ENCODE results near the gene MINDY1. TPM values are rescaled to one million over a fixed set of nuclear protein-coding genes. Genes with fewer than 3 reads are reported as not detected.

MINDY1 gene
- total RNA-seq, 1 donor from 2014 or later = 8.8 TPM

DNA sequence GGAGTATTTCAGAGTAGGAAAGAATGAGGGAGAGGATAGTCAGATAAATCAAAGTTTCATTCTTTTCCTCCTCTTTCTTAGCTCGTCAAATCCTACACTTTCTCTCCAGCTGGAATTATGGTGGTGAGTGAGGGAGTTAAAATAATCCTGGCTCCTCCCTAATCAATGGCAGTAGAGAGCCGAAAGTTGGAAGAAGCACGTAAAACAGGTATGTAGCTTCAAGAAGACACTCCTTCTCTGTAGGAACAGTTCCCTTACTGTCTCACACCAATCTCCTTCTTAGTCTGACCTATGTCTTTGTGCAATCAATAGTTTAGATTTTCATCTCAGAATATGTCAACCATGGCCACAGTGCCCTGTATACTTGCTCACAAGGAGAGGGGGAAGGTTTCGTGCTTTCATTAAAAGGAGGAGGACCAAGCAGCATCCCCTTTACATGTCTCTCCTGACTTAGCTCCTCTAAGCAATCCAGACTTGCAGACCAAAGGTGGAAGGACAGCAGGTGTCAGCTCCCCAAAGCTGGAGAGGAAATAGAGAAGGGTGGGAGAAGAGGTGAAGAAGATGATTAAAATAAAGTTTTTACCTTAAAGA lies 878 bp downstream of the MINDY1 start:
- peak overlapping the region; percentile 83 for H3K9ac ChIP-seq (ENCODE audit: low read length)
- peak overlapping the region; percentile 64 for H3K4me3 ChIP-seq (ENCODE audit: insufficient read depth, low read depth, low read length)
- no peaks in the 10 kb centered on the region for H3K27me3 ChIP-seq (ENCODE audit: insufficient read depth, low read length)
- Mint-ChIP-seq H3K4me1 (ENCODE audit: low read depth, unreplicated experiment) (peaks cover 37% of the 10 kb centered on the region), H3K27ac (ENCODE audit: unreplicated experiment) (peak overlapping the region; percentile 99), H3K9me3 (ENCODE audit: unreplicated experiment) (no peaks in the 10 kb centered on the region), H3K36me3 (ENCODE audit: low read depth, unreplicated experiment) (peaks cover 5% of the 10 kb centered on the region), H3K27me3 (ENCODE audit: low read depth, unreplicated experiment) (no peaks in the 10 kb centered on the region), H3K4me3 (ENCODE audit: unreplicated experiment) (peak overlapping the region; percentile 89)
- no peaks in the 10 kb centered on the region for H3K36me3 ChIP-seq (ENCODE audit: insufficient read depth, low read length)
- peak overlapping the region; percentile 63 for H3K27ac ChIP-seq (ENCODE audit: low read depth, low read length)
- peaks cover 6% of the 10 kb centered on the region for H3K79me2 ChIP-seq (ENCODE audit: insufficient read depth, low read length)
- peaks cover 47% of the 10 kb centered on the region for H3K4me1 ChIP-seq (ENCODE audit: insufficient read depth, low read length)
- DNase-seq (ENCODE audit: low read depth) (no peak), FAIRE-seq (no peak)
- H4K20me1 ChIP-seq (ENCODE audit: insufficient read depth, low read length) = no peaks in the 10 kb centered on the region
- H3K9me3 ChIP-seq (ENCODE audit: insufficient read depth, low read depth, low read length) = no peaks in the 10 kb centered on the region
- H2AFZ ChIP-seq (ENCODE audit: low read depth, low read length) = peak overlapping the region; percentile 82
- peak overlapping the region; percentile 91 for H3K4me2 ChIP-seq (ENCODE audit: low read length)
- TF ChIP-seq EZH2 (IDR thresholded peaks at IDR 0.05; ENCODE audit: insufficient read depth, low read length) = no peak
- TF ChIP-seq, protein P1, sequence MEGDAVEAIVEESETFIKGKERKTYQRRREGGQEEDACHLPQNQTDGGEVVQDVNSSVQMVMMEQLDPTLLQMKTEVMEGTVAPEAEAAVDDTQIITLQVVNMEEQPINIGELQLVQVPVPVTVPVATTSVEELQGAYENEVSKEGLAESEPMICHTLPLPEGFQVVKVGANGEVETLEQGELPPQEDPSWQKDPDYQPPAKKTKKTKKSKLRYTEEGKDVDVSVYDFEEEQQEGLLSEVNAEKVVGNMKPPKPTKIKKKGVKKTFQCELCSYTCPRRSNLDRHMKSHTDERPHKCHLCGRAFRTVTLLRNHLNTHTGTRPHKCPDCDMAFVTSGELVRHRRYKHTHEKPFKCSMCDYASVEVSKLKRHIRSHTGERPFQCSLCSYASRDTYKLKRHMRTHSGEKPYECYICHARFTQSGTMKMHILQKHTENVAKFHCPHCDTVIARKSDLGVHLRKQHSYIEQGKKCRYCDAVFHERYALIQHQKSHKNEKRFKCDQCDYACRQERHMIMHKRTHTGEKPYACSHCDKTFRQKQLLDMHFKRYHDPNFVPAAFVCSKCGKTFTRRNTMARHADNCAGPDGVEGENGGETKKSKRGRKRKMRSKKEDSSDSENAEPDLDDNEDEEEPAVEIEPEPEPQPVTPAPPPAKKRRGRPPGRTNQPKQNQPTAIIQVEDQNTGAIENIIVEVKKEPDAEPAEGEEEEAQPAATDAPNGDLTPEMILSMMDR (IDR thresholded peaks at IDR 0.05; ENCODE audit: insufficient read depth, low read depth, low read length) = no peak

DNA sequence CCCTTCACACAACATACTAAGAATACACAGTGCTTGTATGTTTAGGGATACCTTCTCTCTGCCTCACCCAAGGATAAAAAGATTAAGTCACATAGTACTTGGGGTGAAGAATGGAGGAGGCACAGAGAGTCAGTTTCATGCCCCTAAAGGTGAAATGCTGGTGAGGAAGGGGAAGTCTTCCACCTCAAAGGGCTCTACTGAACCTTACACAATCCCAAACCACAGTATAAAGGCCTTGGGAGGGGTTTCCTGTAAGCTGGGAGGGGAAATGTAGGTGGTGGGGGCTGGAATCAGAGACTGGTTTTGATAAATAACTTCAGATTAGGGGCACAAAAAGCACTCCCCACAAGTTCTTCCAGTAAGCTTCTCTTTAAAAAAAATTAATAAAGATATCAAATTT lies 3.5 kb downstream of the MINDY1 start:
- H3K4me3 ChIP-seq (ENCODE audit: insufficient read depth, low read depth, low read length) = no peak overlapping the region
- H3K4me1 ChIP-seq (ENCODE audit: insufficient read depth, low read length) = peaks cover 52% of the 10 kb centered on the region
- no peak overlapping the region for H3K9ac ChIP-seq (ENCODE audit: low read length)
- no peak overlapping the region for H3K27ac ChIP-seq (ENCODE audit: low read depth, low read length)
- no peak overlapping the region for H2AFZ ChIP-seq (ENCODE audit: low read depth, low read length)
- no peak for DNase-seq (ENCODE audit: low read depth)
- H3K4me2 ChIP-seq (ENCODE audit: low read length) = no peak overlapping the region
- H3K27me3 Mint-ChIP-seq (ENCODE audit: low read depth, unreplicated experiment) = no peaks in the 10 kb centered on the region
- no peaks in the 10 kb centered on the region for H3K36me3 ChIP-seq (ENCODE audit: insufficient read depth, low read length)
- no peak for FAIRE-seq
- no peak overlapping the region for H3K4me3 Mint-ChIP-seq (ENCODE audit: unreplicated experiment)
- H3K27ac Mint-ChIP-seq (ENCODE audit: unreplicated experiment) = no peak overlapping the region
- no peaks in the 10 kb centered on the region for H3K9me3 ChIP-seq (ENCODE audit: insufficient read depth, low read depth, low read length)
- no peaks in the 10 kb centered on the region for H4K20me1 ChIP-seq (ENCODE audit: insufficient read depth, low read length)
- H3K9me3 Mint-ChIP-seq (ENCODE audit: unreplicated experiment) = no peaks in the 10 kb centered on the region
- H3K79me2 ChIP-seq (ENCODE audit: insufficient read depth, low read length) = peaks cover 3% of the 10 kb centered on the region
- peaks cover 50% of the 10 kb centered on the region for H3K4me1 Mint-ChIP-seq (ENCODE audit: low read depth, unreplicated experiment)
- peaks cover 5% of the 10 kb centered on the region for H3K36me3 Mint-ChIP-seq (ENCODE audit: low read depth, unreplicated experiment)
- no peak for TF ChIP-seq EZH2 (IDR thresholded peaks at IDR 0.05; ENCODE audit: insufficient read depth, low read length)
- TF ChIP-seq, protein P1 (IDR thresholded peaks at IDR 0.05; ENCODE audit: insufficient read depth, low read depth, low read length) = no peak
- H3K27me3 ChIP-seq (ENCODE audit: insufficient read depth, low read length) = no peaks in the 10 kb centered on the region

DNA sequence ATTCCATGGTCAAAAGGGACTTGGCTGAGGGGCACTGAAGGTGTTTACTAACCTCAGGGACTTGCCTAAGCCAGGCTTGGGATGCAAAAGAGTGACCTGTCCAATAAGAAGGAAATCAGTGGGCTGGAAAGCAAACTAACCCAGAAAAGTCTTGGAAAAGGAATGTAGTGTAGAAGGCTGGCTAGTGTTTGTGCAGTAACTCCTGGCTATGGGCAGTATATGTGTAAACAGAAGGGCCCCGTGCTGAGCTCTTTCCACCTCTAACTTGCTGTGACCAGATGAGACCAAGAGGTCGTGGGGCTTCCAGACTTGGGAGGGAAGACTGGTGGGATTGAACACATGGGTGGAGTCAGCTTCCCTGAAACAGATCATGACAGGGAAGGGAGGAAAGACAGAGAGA lies 4.1 kb downstream of the MINDY1 start:
- Mint-ChIP-seq H3K36me3 (ENCODE audit: low read depth, unreplicated experiment) (peaks cover 5% of the 10 kb centered on the region), H3K27me3 (ENCODE audit: low read depth, unreplicated experiment) (no peaks in the 10 kb centered on the region), H3K4me1 (ENCODE audit: low read depth, unreplicated experiment) (peaks cover 45% of the 10 kb centered on the region), H3K27ac (ENCODE audit: unreplicated experiment) (peak overlapping the region; percentile 69), H3K4me3 (ENCODE audit: unreplicated experiment) (no peak overlapping the region), H3K9me3 (ENCODE audit: unreplicated experiment) (no peaks in the 10 kb centered on the region)
- no peak overlapping the region for H3K27ac ChIP-seq (ENCODE audit: low read depth, low read length)
- H3K4me1 ChIP-seq (ENCODE audit: insufficient read depth, low read length) = peaks cover 51% of the 10 kb centered on the region
- H3K79me2 ChIP-seq (ENCODE audit: insufficient read depth, low read length) = peaks cover 3% of the 10 kb centered on the region
- no peak overlapping the region for H3K4me3 ChIP-seq (ENCODE audit: insufficient read depth, low read depth, low read length)
- no peak for TF ChIP-seq EZH2 (IDR thresholded peaks at IDR 0.05; ENCODE audit: insufficient read depth, low read length)
- TF ChIP-seq, protein P1 (IDR thresholded peaks at IDR 0.05; ENCODE audit: insufficient read depth, low read depth, low read length) = no peak
- FAIRE-seq (no peak), DNase-seq (ENCODE audit: low read depth) (no peak)
- H3K9ac ChIP-seq (ENCODE audit: low read length) = no peak overlapping the region
- H3K9me3 ChIP-seq (ENCODE audit: insufficient read depth, low read depth, low read length) = no peaks in the 10 kb centered on the region
- H2AFZ ChIP-seq (ENCODE audit: low read depth, low read length) = no peak overlapping the region
- H4K20me1 ChIP-seq (ENCODE audit: insufficient read depth, low read length) = no peaks in the 10 kb centered on the region
- H3K36me3 ChIP-seq (ENCODE audit: insufficient read depth, low read length) = no peaks in the 10 kb centered on the region
- no peak overlapping the region for H3K4me2 ChIP-seq (ENCODE audit: low read length)
- no peaks in the 10 kb centered on the region for H3K27me3 ChIP-seq (ENCODE audit: insufficient read depth, low read length)
